ENCODE measurements around the gene HOXA2.

Gene HOXA2

GRCh38 chr7:27097686-27098577 is 4.6 kb downstream of the HOXA2 start:
- DNase-seq, result no peak

GRCh38 chr7:27096768-27097514 is 5.5 kb downstream of the HOXA2 start:
- peak; percentile 78 for DNase-seq

- DNase-seq, result peak; percentile 92
Observed at GRCh38 chr7:27095897-27096767, 6.4 kb downstream of the HOXA2 start, which contains the start of gene HOXA1. Gene HOXA1, minus strand, starts transcription at chr7:27096000. Its CDS starts 88 bp downstream, at chr7:27095912.

- no peak for DNase-seq
Observed at GRCh38 chr7:27095050-27095896, 7.2 kb downstream of the HOXA2 start.

- DNase-seq, result no peak
Observed at GRCh38 chr7:27094304-27095049, 8.0 kb downstream of the HOXA2 start.

- DNase-seq, result no peak
Observed at GRCh38 chr7:27093184-27093895, 9.1 kb downstream of the HOXA2 start.

- DNase-seq, result no peak
Observed at GRCh38 chr7:27092819-27093110, 9.7 kb downstream of the HOXA2 start.

- DNase-seq, result no peak
Observed at GRCh38 chr7:27091941-27092818, 10.3 kb downstream of the HOXA2 start.

GRCh38 chr7:27091105-27091504 is 11.4 kb downstream of the HOXA2 start:
- no peak for DNase-seq

- peak; percentile 24 for DNase-seq
Observed at GRCh38 chr7:27088002-27088922, 14.2 kb downstream of the HOXA2 start.

- DNase-seq, result no peak
Observed at GRCh38 chr7:27083646-27084045, 18.8 kb downstream of the HOXA2 start.

- no peak for DNase-seq
Observed at GRCh38 chr7:27082171-27082570, 20.3 kb downstream of the HOXA2 start.

GRCh38 chr7:27080844-27081436 is 21.5 kb downstream of the HOXA2 start:
- no peak for DNase-seq

GRCh38 chr7:27079234-27079975 is 23.1 kb downstream of the HOXA2 start:
- DNase-seq, result no peak

GRCh38 chr7:27078616-27079233 is 23.8 kb downstream of the HOXA2 start:
- DNase-seq, result no peak

GRCh38 chr7:27073076-27073475 is 29.4 kb downstream of the HOXA2 start:
- DNase-seq, result no peak
